NCI-H2227 (cell line): ENCODE data around the gene LNPEP.

Experiments used
- DNase-seq: peaks from one replicate; lab custom pipeline; 2025; ENCODE audit not compliant: unreplicated experiment; lab: John Stamatoyannopoulos, UW

LNPEP gene

DNA sequence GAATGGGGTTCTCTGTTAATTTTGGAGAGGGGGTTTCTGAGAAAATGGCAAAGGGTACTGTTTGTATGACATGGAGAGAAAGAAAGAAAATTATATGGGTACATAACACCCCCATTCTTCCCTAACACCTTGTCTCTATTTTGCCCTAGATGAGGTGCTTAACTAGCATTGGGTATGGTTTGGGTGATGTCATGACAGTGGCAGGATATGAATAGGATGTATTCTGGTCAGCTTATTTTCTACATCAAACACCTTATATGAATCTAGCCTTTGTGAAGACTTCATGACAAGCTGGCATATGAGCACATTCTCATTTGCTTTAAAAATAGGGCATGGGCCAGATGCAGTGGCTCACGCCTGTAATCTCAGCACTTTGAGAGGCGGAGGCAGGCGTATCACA is 58.6 kb downstream of the LNPEP start:
- DNase-seq = no peak

DNA sequence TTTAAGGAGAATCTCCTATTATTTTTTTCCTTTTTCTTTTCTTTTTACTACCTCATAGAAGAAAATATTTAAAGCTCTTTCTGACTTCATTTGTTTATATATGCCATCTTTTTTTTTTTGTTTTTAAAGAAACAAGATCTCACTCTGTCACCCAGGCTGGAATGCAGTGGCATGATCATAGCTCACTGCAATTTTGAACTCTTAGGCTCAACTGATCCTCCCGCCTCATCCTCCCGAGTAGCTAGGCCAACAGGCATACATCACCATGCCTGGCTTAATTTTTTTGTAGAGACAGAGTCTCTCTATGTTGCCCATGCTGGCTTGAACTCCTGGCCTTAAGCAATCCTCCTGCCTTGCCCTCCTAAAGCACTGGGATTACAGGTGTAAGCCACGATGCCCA is 59.5 kb downstream of the LNPEP start:
- DNase-seq = no peak

DNA sequence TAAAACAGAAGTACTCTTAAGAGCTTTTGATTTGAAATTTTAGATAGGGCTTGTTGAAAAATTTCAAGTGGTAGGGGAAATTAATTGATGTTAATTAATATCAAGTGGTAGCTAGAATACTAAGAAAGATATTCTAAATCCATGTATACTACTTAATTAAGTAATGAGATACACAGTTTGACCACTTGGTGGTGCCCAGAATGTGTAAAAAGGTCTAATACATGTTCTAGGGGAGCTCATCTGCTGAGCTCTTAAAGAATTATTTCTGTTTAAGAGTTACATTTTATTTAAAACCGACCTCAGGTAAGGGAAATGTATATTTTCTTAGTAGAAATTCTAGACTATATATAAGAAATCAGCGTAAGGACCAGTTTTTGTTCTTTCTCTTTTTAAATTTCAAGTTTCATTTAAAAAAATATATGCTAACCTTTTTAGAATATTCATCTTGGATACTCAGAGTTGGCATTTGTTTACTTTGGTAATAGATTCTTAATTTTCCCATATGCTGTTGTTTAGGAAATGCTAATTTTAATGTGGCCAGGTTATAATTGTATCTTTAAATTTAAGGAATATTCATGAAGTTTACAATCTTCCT is 61.5 kb downstream of the LNPEP start:
- peak; percentile 44 for DNase-seq

DNA sequence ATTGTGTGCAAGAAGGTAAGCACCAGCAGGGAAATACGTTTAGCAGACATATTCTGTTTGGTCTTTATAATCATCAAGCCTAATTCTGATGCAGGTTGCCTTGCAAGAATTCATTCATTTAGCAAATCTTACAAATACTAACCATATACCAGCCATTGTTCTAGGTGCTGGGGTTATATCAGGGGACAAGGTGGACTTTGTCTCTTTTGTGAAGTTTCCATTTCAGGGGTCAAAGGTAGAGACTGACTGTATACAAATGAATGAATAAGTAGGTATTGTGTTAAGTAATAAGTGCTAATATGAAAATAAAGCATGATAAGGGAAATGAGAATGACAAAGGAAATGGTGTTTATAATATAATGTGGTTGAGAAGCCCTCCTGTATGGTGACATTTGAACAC is 64.0 kb downstream of the LNPEP start:
- DNase-seq = no peak

DNA sequence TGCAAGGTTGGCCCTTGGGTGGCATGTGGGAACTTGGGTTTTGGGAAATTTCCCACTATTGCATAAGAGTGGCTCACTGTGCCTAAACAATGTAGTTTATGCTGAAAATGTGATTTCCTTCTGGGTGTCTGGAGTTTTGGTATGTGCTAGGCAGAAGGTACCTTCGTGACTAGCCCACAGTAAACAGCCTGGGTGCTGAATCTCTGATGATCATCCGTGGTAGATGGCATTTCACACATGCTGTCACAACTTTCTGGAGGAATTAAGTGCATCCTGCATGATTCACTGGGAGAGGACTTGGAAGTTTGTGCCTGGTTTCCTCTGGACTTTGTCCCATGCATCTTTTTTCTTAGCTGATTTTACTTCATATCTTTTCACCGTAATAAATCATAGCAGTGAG is 64.5 kb downstream of the LNPEP start:
- DNase-seq = no peak

DNA sequence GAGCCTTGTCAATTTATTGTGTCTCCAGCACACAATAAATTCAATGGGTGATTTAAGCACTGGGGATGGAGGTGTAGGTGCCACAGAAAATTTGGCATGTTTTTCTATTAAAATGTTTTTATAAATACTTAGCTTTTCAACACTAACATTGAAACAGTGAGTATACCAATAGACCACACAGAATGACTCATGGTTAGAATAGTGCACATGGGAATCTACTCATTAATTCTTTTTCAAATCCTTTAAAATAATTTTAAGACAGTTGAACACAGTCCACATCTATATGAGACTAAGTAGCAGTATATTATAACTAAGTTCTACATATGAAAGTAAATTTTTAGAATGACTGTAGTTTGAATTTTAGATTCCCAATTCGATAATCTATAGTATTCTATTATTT is 67.1 kb downstream of the LNPEP start:
- DNase-seq = no peak

DNA sequence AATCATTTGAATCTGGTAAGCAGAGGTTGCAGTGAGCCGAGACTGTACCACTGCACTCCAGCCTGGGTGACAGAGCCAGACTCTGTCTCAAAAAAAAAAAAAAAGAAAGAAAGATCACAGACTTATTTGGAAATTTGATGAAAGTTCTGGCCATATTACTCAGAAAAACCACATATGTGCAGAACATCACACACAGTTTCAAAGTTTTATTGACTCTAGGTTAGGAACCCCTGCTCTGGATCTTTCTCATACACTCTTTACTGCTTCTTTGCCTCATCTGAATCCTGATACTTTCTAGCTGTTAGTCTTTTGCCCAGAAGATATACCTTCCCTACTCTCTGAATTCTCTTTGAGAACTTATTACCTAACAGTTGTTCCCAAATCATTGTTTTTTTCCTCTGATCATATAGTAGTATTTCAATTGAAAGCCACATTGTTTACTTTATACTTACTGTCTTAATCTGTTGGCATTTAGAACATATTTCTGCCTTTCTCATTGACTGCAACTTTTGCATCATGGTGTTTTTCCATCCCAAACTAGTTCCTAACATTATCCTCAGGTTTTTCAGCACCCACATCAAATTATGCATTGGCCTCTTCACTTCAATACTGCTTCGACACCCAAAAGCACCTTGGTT is 68.7 kb downstream of the LNPEP start:
- no peak for DNase-seq

DNA sequence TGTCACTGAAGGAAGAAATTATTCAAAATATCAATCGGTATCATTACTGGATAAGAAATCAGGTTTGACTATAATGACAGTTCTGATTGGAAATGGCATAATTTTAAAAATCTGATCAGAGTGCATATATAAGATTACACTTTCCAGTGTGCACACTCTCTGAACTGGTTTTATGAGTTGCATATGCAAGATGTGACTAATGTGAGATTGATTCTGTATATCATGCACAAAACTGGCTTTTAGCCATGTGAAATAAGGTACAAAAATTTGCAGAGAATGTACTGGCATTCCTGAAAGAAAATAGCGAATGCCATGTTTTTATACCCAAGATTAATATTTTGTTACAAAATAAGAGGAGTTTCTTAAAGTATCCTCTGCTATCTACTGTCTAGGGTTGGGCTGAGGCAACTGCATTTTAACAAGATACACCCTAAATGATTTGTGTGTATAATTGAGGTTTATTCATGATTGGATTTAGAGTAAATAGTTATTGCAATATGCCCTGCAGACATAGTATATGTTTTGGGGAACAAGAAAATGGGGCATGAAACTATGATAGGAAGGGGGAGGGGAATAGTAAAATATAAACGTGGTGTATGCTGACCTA is 70.7 kb downstream of the LNPEP start:
- no peak for DNase-seq

DNA sequence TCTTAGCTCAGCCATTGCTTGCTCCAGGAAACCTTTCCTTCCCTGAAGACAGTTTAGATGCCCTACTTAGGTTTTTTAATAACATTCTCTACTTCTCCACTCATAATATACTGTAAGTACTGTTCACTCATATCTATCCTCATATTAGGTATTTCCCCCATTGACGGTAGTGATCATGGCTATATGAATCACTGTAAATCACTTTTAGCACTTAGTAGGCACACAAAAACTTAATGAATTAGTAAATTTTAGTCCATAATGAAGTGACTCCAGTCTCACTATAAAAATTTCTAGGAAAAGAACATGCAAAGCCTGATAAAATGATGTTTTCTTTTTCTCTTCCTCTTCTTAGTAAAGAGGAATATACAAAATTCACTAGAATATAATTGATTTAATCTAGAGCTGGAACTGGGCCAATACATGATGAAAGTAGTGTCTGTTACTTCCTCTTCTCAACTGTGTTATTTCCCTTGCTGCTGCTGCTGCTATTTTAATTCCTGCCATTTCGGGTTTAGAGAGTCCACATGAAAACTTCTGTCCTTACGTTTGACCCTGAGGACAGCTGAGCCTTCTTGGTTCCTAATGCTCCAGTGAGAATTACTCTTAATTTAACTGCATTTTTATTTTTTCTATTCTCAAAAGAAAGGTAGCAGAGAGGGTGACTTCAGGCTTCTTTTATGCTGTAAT is 73.5 kb downstream of the LNPEP start:
- DNase-seq = no peak

DNA sequence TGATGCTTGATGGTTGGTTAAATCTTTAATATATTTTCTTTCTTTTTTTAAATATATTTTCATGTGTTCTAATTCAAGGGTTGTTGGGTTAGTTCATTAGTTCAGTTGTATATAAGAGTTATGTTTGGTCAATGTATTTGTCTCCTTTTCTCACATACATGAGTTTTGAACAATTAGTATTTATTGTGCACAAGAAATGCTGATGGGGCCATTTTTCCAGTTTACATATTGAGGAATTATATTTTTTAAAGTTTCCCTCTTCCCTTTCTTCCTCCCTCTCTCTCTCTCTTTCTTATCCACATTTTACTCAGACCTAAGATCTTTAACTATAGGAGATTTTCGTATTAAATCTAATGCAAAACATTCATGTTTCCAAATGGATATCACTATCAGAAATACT is 74.0 kb downstream of the LNPEP start:
- no peak for DNase-seq

DNA sequence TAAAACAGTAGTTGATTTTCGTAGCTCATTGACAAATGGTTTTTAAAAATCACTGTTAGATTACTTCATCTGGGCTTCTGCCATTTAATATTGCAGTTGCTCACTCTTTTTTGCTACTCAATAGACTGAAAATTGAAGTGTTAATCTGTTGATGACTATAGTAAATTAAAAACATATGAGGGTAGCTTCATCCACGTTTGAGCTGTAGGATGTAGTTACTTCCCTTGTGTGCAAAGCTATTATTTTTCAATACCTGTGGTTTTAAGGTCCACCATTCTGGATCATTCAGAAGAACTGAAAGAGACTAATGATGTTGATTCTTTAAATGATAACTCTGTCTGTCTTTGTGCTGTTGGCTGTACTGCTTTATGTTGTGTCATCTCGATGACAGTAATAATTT is 74.7 kb downstream of the LNPEP start:
- DNase-seq = no peak

DNA sequence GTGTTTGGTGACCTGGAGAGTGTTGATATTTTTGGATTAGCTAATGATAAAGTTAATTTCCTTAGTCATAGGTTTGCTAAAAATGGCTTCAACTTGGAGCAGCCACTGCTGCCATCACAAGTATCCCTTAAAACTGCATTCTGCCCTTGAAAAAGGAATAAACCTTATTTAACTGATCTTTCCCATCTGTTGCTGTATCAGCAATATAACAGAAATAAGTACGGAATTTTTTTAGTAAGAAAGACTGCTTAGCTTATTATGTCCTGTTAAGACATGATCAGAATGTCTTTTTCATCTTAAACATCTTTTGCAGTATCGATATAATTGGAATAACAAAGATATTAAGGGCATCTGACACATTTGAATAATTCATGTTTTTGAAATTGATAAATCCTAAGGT is 75.7 kb downstream of the LNPEP start:
- no peak for DNase-seq

DNA sequence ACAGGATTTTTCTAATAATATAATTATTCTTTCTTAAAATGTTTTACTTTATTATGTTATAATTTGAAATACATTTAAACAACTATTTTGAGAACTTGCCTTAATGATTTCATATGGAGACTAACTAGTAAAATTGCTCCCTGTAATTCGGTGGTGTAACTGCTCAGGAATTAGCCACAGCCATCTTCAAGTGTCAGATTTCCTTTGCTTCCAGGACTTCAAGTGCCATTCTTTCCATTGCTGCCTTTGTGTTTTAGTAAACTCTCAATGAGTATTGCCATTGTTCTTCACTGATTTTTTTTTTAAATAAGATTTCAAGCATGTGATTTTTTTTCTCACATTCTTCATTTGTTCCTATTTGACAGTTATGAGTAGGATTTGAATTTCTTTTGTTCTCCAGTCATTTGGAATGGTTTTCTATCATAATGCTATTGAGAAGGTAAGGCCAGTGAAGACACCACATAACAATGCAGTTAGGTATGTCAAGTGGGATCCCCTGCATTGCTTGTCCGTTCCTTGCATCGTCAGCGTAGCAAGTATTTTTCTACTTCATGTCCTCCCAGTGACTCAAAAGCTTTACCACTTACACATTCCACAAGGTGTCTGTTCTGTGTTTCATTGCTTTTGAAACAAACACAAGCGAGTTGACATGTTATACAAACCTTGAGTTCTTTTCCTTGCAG is 83.7 kb downstream of the LNPEP start:
- DNase-seq = no peak

DNA sequence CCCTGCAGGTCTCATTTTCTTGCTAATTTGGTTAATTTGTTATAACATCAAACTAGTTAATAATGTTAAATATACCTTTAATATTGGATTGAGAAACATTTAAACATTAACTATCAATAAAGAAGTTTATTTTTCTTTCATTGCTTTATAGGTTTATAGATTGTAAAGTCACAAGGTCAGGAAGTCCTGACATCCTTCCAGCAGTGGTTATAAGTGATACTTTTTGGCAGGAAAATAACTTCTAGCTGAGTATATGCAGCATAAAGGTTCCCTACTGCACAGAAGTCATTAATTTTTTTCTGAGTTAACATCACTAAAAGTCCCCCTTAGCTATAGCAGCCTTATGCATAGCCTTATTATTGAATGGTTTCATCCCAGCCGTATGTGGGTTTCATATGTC is 85.5 kb downstream of the LNPEP start:
- no peak for DNase-seq

DNA sequence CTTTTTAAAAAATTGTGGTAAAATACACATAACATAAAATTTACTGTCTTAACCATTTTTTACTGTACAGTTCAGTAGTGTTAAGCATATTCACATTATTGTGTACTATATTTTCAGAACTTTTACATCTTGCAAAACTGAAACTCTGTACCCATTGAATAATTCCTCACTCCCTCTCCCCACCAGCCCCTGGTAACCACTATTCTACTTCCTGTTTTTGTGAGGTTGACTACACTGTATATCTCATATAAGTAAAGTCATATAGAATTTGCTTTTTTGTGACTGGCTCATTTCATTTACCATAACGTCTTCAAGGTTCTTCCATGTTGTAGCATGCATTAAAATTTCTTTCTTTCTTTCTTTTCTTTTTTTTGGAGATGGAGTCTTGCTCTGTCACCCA is 87.0 kb downstream of the LNPEP start:
- DNase-seq = no peak

DNA sequence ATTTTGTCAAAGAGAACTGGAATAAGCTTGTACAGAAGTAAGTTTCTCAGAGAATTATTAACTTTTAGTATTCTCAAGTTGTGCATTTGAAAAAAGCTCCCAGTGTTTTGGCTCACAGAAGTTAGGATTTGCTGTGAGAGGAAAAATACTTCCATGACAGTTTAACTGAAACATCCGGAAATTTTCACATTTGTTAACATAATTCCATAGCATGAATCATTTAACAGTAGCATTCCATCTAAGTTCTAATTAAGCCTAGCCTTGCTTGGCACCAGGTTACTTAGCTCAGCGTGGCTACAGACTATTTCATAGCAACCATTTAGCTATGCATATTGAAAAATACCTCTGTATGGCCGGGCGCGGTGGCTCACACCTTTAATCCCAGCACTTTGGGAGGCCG is 90.8 kb downstream of the LNPEP start:
- DNase-seq = no peak

DNA sequence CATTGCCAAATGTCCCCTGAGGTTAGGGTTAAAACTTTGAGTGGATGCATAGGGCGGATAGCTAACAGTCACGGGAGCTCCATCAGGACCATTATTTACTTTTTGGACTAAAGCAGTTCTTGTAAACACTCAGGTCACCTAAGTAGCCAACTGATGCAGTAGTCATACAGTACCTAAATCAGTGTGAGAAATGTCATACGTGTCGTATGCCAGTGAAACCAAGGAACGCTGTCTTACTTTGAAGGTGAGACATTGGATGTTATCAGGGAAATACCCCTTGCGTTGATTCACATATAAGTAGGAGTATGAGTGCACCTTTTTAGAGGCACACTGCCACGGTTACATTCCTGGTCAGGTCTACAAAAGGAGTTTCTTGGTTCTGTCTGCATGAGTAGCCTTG is 101.9 kb downstream of the LNPEP start:
- no peak for DNase-seq

DNA sequence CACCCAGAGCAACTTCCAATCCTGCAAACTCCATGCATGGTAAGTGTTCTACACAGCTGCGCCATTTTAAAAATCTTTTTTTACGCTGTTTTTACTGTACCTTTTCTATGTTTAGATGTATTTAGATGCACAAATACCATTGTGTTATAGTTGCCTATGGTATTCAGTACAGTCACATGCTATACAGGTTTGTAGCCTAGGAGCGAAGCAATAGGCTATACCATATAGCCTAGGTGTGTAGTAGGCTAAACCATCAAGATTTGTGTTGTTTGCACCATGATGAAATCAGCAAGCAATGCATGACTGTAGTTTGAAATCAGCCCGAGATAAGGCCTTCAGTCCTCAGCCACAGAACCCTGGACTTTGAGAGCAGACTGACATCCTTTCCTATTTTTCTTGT is 105.4 kb downstream of the LNPEP start:
- no peak for DNase-seq

DNA sequence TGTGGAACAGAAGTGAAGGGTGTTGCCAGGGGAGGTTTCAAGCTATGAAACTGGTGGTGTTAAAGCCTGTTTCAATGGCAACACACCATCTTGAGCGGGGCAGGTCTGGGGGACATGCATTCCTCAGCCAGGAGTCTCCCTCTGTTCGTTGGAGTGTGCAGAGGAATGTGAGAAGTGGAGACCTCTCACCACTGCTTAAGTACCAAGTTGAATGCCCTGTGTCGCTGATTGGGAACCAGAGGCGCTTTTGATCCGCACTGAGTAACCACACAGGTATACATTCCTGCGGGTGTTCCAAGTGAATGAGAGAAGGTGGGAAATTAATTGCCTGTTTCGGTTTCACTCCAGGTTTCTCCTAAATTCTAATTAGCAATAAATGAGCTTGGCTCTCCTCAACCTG is 107.1 kb downstream of the LNPEP start:
- DNase-seq = no peak

DNA sequence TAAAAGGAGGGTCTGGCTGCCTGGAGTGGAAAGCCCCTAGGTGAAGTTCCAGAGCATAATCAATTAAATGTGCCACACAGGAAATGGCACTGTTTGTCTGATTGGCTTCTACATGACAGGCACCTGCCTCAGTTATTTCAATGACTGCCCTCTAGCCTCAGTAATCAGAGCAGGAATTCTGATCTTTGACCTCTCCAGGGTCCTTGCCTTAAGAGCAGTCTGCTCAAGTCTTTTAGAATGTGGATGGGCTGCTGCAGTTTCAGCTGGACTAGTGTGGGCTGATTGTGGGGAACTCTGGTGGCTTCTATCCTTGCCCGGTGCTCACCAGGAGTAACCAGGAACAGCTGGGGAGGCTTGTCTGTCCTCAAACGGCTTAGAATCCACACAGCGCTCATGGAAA is 107.6 kb downstream of the LNPEP start:
- DNase-seq = no peak

DNA sequence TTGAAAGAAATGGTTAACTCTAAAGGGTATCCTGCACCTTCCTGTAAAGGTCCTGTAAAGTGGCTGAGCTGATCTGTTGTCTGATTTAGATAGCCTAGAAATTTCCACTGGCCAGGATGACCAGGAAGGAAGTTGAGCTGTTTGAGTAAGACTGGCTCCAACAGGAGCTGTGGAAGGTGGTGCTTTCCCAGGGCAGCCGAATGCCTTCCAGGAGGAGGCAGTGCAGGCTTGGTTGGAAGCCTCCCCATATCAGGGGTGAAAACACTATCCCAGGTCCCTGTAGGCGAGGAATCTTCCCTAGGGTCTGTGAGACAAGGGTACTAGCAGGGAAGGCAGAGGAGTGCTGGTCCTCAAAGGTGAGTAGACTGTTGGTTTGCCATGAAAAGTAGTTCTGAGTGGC is 108.2 kb downstream of the LNPEP start:
- no peak for DNase-seq
